Liver (tissue), 3 donors: ENCODE results near the gene DIO3.

Experiments used
- ATF3 ChIP-seq: IDR thresholded peaks from 2 replicates; pipeline ENCODE4 v1.6.1; 2016; ENCODE audit warnings: antibody characterized with exemption
- CTCF ChIP-seq: fragments of 150-350 bp; IDR thresholded peaks from 2 replicates; pipeline ENCODE4 v1.5.1; 2017; ENCODE audit warnings: improper control_type of control experiment, low read depth, low read length; ENCODE audit not compliant: missing input control
- JUND ChIP-seq, 2 donors: IDR thresholded peaks; 2 replicates each; pipeline ENCODE4 v1.6.1; 2016; ENCODE audit warnings: antibody characterized with exemption in 2 of 2
- RAD21 ChIP-seq, 2 donors: IDR thresholded peaks; 2 replicates each; pipeline ENCODE4 v1.6.1; 2016; ENCODE audit warnings: antibody characterized with exemption in 2 of 2, mild to moderate bottlenecking in 2 of 2
- REST ChIP-seq: IDR thresholded peaks from 2 replicates; pipeline ENCODE4 v1.6.1; 2016; ENCODE audit warnings: antibody characterized with exemption, mild to moderate bottlenecking
- RXRA ChIP-seq, 2 donors: IDR thresholded peaks; 2 replicates each; pipeline ENCODE4 v1.6.1; 2017 to 2018; ENCODE audit warnings: antibody characterized with exemption in 2 of 2, mild to moderate bottlenecking in 1 of 2
- YY1 ChIP-seq: IDR thresholded peaks from 2 replicates; pipeline ENCODE4 v1.6.1; 2016; ENCODE audit warnings: antibody characterized with exemption, mild to moderate bottlenecking
- donor health status: healthy.
- donor health status: healthy.

- TF ChIP-seq CTCF = no peak
- no peak for TF ChIP-seq RAD21 (IDR thresholded peaks at IDR 0.05)
- no peak for TF ChIP-seq JUND (IDR thresholded peaks at IDR 0.05)
- no peak for TF ChIP-seq ATF3
- TF ChIP-seq RXRA (IDR thresholded peaks at IDR 0.05) = no peak
- no peak for TF ChIP-seq REST
- no peak for TF ChIP-seq YY1
Measured at GRCh38 chr14:101593411-101594238, 32.3 kb downstream of the DIO3 start.
